NCI-H446 (cell line): ENCODE data around the gene ACKR3.

ENCODE experiments used
- DNase-seq, 2 experiments: peaks; one replicate each; lab custom pipeline; 2025; lab: John Stamatoyannopoulos, UW

ACKR3 gene

GRCh38 chr2:236569573-236569973 is at the start of gene ACKR3:
Gene ACKR3 (plus strand): TSS chr2:236569825. CDS start chr2:236580466, 10,641 bp downstream.
- peak; percentile 34 to 73 for DNase-seq

- no peak for DNase-seq
Measured at GRCh38 chr2:236521556-236521955, 48.1 kb upstream of the ACKR3 start.

GRCh38 chr2:236523249-236523648 is 46.4 kb upstream of the ACKR3 start:
- DNase-seq, result no peak

DNA sequence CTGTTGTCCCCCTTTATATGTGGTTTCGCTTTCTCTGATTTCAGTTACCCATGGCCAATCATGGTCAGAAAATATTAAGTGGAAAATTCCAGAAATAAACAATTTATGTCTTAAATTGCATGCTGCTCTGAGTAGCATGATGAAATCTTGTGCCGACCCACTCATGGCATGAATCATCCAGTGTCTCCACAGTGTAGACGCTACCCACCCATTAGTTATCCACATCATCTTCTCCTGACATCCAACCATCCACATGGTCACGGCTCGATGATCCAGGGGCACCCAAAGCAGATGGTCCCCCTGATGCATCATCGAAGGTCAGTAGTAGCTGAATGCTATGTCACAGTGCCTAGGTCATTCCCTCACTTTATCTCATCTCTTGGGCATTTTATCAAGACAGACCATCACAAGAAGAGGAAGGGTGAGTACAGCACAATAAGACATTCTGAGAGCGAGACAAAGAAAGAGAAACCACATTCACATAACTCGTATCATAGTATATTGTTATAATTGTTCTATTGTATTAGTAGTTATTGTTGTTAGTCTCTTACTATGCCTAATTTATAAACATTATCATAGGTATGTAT is 44.1 kb upstream of the ACKR3 start:
- DNase-seq, result no peak

DNA sequence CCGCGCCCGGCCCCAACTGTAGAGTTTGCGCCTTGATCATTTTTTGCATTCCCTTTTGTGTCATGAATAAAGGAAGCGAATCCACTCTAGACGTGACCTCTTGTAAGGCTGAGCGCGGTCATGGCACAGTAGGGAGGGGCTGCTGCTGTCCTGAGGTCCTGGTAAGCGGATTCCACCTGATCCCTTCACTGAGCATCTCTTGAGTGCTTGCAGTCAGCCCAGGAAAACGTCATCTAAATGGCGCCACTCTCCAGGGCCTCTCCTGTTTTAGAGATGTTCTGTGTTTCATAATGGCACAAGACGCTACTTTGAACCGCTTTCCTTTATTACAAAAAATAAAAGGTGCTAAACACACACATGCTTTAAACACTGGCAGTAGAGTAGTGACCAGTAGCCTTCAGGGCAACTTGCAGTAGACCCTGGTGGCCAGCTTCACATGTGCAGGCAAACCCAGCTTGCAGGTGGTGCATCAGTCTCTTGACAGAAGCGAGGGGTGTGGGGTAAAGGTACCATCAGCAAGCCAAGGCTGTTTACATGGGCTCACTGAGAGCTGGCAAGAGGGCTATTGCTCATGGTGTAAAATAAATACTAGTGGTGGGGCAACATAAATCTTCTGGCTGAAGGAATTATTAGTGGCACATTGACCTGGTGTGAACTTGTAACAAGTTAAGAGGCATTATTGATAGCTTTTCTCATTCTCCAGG is 43.0 kb upstream of the ACKR3 start:
- DNase-seq, result no peak

DNA sequence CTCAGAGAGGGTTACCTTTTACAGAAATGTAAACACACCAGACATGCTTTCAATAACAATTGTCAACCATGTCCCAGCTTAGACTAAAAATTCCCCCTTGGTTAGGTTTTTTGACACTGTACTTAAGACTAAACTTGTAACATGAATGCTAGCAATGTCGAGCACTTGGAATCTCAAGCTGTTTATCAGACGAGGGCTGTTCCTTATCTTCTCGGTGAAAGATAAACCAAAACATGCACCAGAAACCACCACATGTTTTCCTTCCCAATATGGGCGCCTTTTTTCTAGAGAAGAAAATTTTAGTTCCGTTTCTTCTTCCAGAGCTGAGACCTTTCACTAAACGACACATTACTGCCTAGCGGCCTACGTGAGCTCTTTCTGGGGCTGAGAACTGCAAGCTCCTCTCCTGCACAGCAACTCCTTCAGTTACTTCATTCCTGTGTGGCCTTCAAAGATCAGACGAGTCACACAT is 42.4 kb upstream of the ACKR3 start:
- no peak for DNase-seq

DNA sequence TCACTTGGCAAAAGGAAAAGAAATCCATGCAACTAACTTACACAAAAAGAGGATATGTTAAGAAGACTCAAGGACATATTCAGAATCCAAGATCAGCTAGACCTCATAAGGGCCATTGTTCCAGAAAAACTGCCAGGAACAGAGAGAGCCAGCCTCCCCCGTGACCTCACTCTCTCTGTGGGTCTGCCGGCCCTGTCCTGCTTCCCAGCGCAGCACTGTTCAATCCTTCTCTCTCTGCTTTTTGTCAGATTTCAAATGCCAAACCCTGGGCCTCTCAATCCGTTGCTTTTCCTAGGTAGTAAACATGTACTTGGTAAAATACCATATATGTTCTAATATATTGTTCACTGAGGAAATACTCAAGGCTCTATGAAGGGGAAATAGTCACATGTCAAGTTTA is 40.0 kb upstream of the ACKR3 start:
- DNase-seq, result no peak

DNA sequence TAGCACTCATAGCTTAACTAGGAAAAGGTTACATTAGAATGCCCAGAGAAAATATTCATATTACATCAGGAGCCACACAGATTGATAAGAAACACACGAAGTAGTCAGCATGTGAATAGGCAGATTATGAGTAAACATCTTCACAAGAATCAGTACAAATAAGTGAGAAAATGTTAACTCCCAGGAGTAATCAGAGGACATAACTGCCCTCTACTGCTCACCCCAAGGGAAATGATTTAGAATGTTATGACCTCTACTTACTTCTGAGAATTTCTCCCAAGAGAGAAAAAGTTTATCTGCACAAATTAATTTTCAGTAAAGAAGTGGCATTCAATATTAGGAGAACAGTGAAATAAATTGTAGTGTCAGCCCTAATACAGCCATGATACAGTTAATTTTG is 39.1 kb upstream of the ACKR3 start:
- no peak for DNase-seq

GRCh38 chr2:236531195-236531594 is 38.4 kb upstream of the ACKR3 start:
- DNase-seq, result no peak

DNA sequence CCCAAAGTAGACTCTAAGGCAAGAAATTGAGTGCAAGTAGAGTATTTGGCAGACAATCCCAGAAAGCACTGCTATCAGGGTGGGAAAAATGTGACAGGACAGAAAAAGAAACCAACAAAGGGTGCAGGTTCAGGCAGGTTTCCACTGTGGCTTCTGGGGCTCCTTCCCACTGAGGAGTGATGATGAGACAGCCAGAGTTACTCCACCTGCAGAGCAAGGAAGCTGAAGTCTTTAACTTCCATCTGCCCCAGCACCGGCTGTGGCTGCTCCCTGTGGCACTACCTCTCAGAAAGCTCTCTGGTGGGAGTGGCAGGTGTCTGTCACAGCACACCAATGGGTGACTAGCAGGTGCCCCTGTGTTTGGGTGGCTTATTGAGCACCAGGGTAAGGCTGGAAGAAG is 37.6 kb upstream of the ACKR3 start:
- no peak for DNase-seq

- no peak for DNase-seq
Measured at GRCh38 chr2:236533343-236533742, 36.3 kb upstream of the ACKR3 start.

DNA sequence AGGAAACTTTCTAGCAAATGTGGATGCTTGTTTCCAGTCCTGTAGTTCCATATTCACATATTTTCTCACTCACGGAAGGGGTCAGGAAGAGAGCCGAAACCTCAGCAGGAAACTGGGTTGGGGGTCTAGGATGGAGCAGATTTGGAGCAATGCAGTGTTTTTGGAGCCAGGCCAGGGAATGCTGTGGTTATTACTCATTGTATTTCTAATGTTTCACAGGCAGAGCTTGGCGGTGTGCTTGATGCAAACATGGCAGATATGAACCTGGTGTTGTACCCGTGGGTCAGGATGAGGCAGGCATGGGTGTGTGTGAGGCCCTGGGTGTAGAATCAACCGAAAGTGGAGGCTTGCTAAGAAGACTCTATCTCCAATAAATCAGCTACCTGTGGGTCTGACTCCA is 34.6 kb upstream of the ACKR3 start:
- no peak for DNase-seq

- no peak for DNase-seq
Measured at GRCh38 chr2:236536727-236537398, 32.8 kb upstream of the ACKR3 start.

- DNase-seq, result no peak
Measured at GRCh38 chr2:236538242-236538641, 31.4 kb upstream of the ACKR3 start.

DNA sequence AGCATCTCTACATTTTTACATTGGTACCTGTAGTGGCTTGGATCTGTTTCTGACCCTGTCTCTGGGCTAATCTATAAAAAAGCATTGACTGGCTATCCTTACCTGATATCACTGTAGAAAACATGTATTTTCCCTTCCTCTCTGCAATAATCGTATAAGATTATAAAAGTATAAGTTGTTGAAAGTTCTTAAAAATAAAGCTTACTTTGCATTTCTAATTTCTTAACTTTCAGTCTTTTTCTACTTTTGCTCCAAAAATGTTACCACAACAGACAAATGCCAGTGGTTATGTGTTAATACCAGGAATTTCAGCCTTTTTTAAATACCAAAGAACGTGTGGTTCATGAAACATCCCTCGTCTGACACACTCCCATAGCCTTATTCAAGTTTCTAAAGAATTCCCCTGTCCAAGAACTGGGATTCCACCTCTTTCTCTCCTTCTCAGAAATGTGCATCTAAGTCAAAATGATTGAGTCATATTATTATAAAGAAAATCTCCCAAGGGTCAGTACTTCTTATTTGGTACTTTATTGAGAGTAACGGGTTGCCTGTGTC is 28.5 kb upstream of the ACKR3 start:
- DNase-seq, result no peak

GRCh38 chr2:236544362-236544761 is 25.3 kb upstream of the ACKR3 start:
- DNase-seq, result no peak

DNA sequence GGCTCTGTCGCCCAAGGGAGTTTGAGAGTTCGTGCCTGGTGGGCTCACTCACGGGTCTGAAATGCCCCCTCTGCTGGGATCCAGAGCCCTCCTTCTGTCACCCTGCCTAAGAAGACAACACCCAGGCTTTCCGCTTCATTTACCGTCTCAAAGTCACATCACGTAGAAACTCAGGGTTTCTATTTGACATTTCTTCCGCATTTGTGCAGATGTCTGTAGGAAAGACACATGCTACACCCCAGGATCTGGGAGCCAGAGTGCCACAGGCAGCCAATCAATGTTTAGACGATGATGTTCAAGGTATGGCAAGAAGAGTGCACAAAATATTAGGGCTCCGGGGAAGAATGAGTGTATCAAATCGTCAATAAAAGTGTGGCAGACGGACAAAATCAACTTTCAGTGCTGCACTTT is 24.4 kb upstream of the ACKR3 start:
- no peak for DNase-seq

DNA sequence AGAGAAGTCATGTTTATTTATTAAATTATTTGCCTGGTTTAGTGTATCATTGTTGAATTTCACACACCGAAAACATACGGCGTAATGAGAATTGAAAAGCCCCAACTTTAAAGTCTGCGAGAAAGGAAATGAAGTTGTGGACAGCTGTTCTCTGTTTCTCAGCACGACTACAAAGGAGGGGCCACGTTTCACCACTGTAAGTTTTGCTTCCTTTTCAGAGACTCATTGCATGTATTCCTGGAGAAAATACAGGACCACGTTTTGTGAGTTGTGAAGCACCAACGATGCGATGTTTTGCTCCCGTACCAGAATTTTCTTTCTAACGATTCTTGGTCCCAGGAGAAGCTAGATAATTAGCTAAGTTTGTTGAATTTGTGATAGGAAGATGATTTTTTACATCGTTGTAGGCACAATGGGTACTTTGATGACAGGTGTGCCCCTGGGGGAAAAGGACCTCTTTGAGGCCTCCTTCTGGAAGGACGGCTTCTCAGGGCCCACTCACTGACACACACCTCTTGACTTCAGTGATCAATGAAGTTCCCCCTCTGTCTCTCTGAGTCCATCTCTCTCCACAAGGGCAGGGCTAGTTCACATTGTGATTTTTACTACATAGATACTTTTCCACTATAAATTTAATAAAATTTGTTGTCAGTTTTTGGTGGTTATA is 23.7 kb upstream of the ACKR3 start:
- DNase-seq, result no peak

GRCh38 chr2:236546561-236547002 is 23.0 kb upstream of the ACKR3 start:
- no peak for DNase-seq

- DNase-seq, result no peak
Measured at GRCh38 chr2:236547725-236548124, 21.9 kb upstream of the ACKR3 start.

GRCh38 chr2:236548179-236548921 is 21.3 kb upstream of the ACKR3 start:
- no peak for DNase-seq

GRCh38 chr2:236549165-236549564 is 20.5 kb upstream of the ACKR3 start:
- DNase-seq, result no peak
